H1 (cell line): ENCODE data around the gene SLC15A2. TPM values are rescaled to one million over a fixed set of nuclear protein-coding genes. Genes with fewer than 3 reads are reported as not detected.

ENCODE experiments used
- CTCF ChIA-PET: fragments of 300-600 bp; sonication (Branson Sonifier 250); formaldehyde crosslinking; loops from one replicate; lab custom pipeline; 2021; ENCODE audit not compliant: partially characterized antibody; lab: Charles Lee
- POLR2A ChIA-PET: fragments of 300-600 bp; sonication (Branson Sonifier 250); formaldehyde crosslinking; loops from one replicate; lab custom pipeline; 2021; ENCODE audit warnings: inconsistent platforms; ENCODE audit not compliant: partially characterized antibody; lab: Charles Lee
- DNase-seq, 2 experiments: peaks; one replicate each; pipeline versions ENCODE4 v3.0.0 to v3.0.0-alpha.2; 2010 to 2022; ENCODE audit warnings: low spot score in 2 of 2, low read depth in 1 of 2, mixed read lengths in 1 of 2
- FAIRE-seq: peaks from 2 replicates; lab custom pipeline; 2011; peaks lifted over from hg19 to GRCh38; lab: Jason Lieb, UNC
- H2AFZ ChIP-seq: 2 replicates; pipeline ENCODE4 v1.8.1; 2012; ENCODE audit warnings: low read length, inconsistent platforms
- H2AK5ac ChIP-seq: 2 replicates; pipeline ENCODE4 v1.6.1; 2013; ENCODE audit warnings: low read depth, low read length
- H2BK120ac ChIP-seq: replicated peaks from 2 replicates; pipeline ENCODE3; 2013; ENCODE audit warnings: low read depth, low read length, inconsistent platforms
- H2BK12ac ChIP-seq: 2 replicates; pipeline ENCODE4 v1.6.1; 2013; ENCODE audit warnings: low read depth, low read length
- H2BK15ac ChIP-seq: 2 replicates; pipeline ENCODE4 v1.6.1; 2013; ENCODE audit warnings: low read length
- H2BK20ac ChIP-seq: 2 replicates; pipeline ENCODE4 v1.6.1; 2013; ENCODE audit warnings: low read length
- H2BK5ac ChIP-seq: 2 replicates; pipeline ENCODE4 v1.6.1; 2013; ENCODE audit warnings: low read depth, low read length
- H3K14ac ChIP-seq: 2 replicates; pipeline ENCODE4 v1.6.1; 2013; ENCODE audit warnings: inconsistent platforms; ENCODE audit not compliant: insufficient read length
- H3K18ac ChIP-seq: 2 replicates; pipeline ENCODE4 v1.6.1; 2013; ENCODE audit warnings: low read length; ENCODE audit errors: extremely low read depth
- H3K23ac ChIP-seq: 2 replicates; pipeline ENCODE4 v1.6.1; 2013; ENCODE audit warnings: inconsistent platforms; ENCODE audit not compliant: insufficient read length
- H3K23me2 ChIP-seq: 2 replicates; pipeline ENCODE4 v1.6.1; 2013; ENCODE audit warnings: low read depth, low read length
- H3K27ac ChIP-seq: 2 replicates; pipeline ENCODE4 v1.6.1; 2011; ENCODE audit warnings: low read depth, low read length, inconsistent platforms
- H3K27me3 ChIP-seq, 4 experiments: replicated peaks in 1 of 4; 1 replicate in 1 of 4; 2 replicates in 3 of 4; pipeline versions ENCODE4 v1.6.1 to v1.8.1; 2011 to 2013; ENCODE audit warnings: low read length in 3 of 4, mild to moderate bottlenecking in 3 of 4, inconsistent platforms in 2 of 4, mixed read lengths in 2 of 4, moderate library complexity in 1 of 4; ENCODE audit not compliant: control insufficient read depth in 3 of 4, insufficient read depth in 3 of 4; ENCODE audit errors: extremely low read depth in 1 of 4
- H3K36me3 ChIP-seq, 4 experiments: 2 replicates each; pipeline versions ENCODE4 v1.6.1 to v1.8.1; 2011 to 2013; ENCODE audit warnings: mild to moderate bottlenecking in 4 of 4, low read length in 3 of 4, moderate library complexity in 2 of 4, control low read depth in 1 of 4, inconsistent platforms in 1 of 4; ENCODE audit not compliant: insufficient read depth in 4 of 4, control insufficient read depth in 2 of 4
- H3K4ac ChIP-seq: replicated peaks from 2 replicates; pipeline ENCODE3; 2013; ENCODE audit warnings: low read length, low read depth, mixed read lengths, inconsistent platforms; ENCODE audit not compliant: insufficient read length
- H3K4me1 ChIP-seq, 4 experiments: replicated peaks in 1 of 4; 1 replicate in 1 of 4; 2 replicates in 3 of 4; pipeline versions ENCODE4 v1.6.1 to v1.8.1; 2011 to 2013; ENCODE audit warnings: low read length in 3 of 4, inconsistent platforms in 2 of 4, mixed read lengths in 1 of 4; ENCODE audit not compliant: insufficient read depth in 4 of 4, control insufficient read depth in 3 of 4
- H3K4me2 ChIP-seq, 2 experiments: 2 replicates each; pipeline versions ENCODE4 v1.6.1 to v1.8.1; 2011 to 2013; ENCODE audit warnings: low read depth in 2 of 2, low read length in 2 of 2, control low read depth in 1 of 2, inconsistent platforms in 1 of 2, mild to moderate bottlenecking in 1 of 2; ENCODE audit not compliant: insufficient read depth in 1 of 2
- H3K4me3 ChIP-seq, 4 experiments: fragments of 200-600, 300-600 bp in 1 of 4; sonication (generic), shearing (Covaris generic), sonication (Bioruptor Twin) in 1 of 4; 2 replicates each; pipeline versions ENCODE4 v1.5.1 to v1.8.1; 2011 to 2016; ENCODE audit warnings: low read length in 4 of 4, low read depth in 3 of 4, control low read depth in 2 of 4, inconsistent platforms in 2 of 4, mild to moderate bottlenecking in 2 of 4, mixed read lengths in 1 of 4, moderate library complexity in 1 of 4; ENCODE audit not compliant: insufficient read depth in 2 of 4; ENCODE audit errors: extremely low read depth in 1 of 4
- H3K56ac ChIP-seq: replicated peaks from 2 replicates; pipeline ENCODE3; 2013; ENCODE audit warnings: low read depth, mild to moderate bottlenecking, mixed read lengths, low read length, inconsistent platforms; ENCODE audit not compliant: insufficient read length
- H3K79me1 ChIP-seq: 2 replicates; pipeline ENCODE4 v1.6.1; 2013; ENCODE audit warnings: low read depth, low read length, control low read depth
- H3K79me2 ChIP-seq, 2 experiments: 2 replicates each; pipeline versions ENCODE4 v1.6.1 to v1.8.1; 2012 to 2013; ENCODE audit warnings: low read length in 2 of 2, mild to moderate bottlenecking in 2 of 2, inconsistent platforms in 1 of 2; ENCODE audit not compliant: insufficient read depth in 2 of 2, control insufficient read depth in 1 of 2
- H3K9ac ChIP-seq, 4 experiments: replicated peaks in 1 of 4; 1 replicate in 1 of 4; 2 replicates in 3 of 4; pipeline versions ENCODE4 v1.6.1 to v1.8.1; 2011 to 2013; ENCODE audit warnings: low read depth in 3 of 4, low read length in 3 of 4, control low read depth in 2 of 4, mild to moderate bottlenecking in 2 of 4, moderate library complexity in 2 of 4, inconsistent platforms in 1 of 4; ENCODE audit errors: extremely low read depth in 1 of 4
- H3K9me3 ChIP-seq, 2 experiments: 2 replicates each; pipeline versions ENCODE4 v1.6.1 to v1.8.1; 2012 to 2013; ENCODE audit warnings: mild to moderate bottlenecking in 2 of 2, moderate library complexity in 2 of 2, control low read depth in 1 of 2, inconsistent platforms in 1 of 2, low read depth in 1 of 2, low read length in 1 of 2, mixed read lengths in 1 of 2; ENCODE audit not compliant: insufficient read depth in 2 of 2
- H4K20me1 ChIP-seq, 2 experiments: replicated peaks in 1 of 2; 2 replicates each; pipeline versions ENCODE3 to v1.8.1; 2011 to 2013; ENCODE audit warnings: inconsistent platforms in 2 of 2, low read length in 2 of 2, mild to moderate bottlenecking in 1 of 2; ENCODE audit not compliant: insufficient read depth in 2 of 2, control insufficient read depth in 1 of 2
- H4K5ac ChIP-seq: 2 replicates; pipeline ENCODE4 v1.6.1; 2013; ENCODE audit warnings: low read length, low read depth, mixed read lengths, inconsistent platforms; ENCODE audit not compliant: insufficient read length
- H4K8ac ChIP-seq: 2 replicates; pipeline ENCODE4 v1.8.0; 2013; ENCODE audit warnings: mild to moderate bottlenecking, moderate library complexity, low read length, inconsistent platforms; ENCODE audit not compliant: insufficient read depth; ENCODE audit errors: extremely low read depth
- H4K91ac ChIP-seq: replicated peaks from 2 replicates; pipeline ENCODE3; 2013; ENCODE audit warnings: low read length, mixed read lengths, inconsistent platforms; ENCODE audit not compliant: insufficient read length
- CHD2 ChIP-seq: IDR thresholded peaks from 2 replicates; pipeline ENCODE4 v1.6.1; 2012; ENCODE audit warnings: low read length, improper control_type of control experiment
- CREB1 ChIP-seq: IDR thresholded peaks from 2 replicates; pipeline ENCODE4 v1.6.1; 2012; ENCODE audit warnings: inconsistent platforms
- MAFK ChIP-seq: IDR thresholded peaks from 2 replicates; pipeline ENCODE4 v1.6.1; 2012; ENCODE audit warnings: low read depth, mild to moderate bottlenecking, improper control_type of control experiment, low read length
- RBBP5 ChIP-seq: IDR thresholded peaks from 2 replicates; pipeline ENCODE4 v1.7.1; 2012; ENCODE audit warnings: low read depth, mild to moderate bottlenecking, inconsistent platforms, low read length, moderate library complexity, borderline replicate concordance
- RXRA ChIP-seq: IDR thresholded peaks from 2 replicates; pipeline ENCODE4 v1.6.1; 2011; ENCODE audit warnings: low read depth, mild to moderate bottlenecking, low read length, moderate library complexity; ENCODE audit not compliant: insufficient read depth
- SIRT6 ChIP-seq: IDR thresholded peaks from one replicate; pipeline ENCODE4 v1.7.1; 2012; ENCODE audit warnings: low read length, inconsistent platforms
- SRF ChIP-seq: IDR thresholded peaks from 2 replicates; pipeline ENCODE4 v1.6.1; 2011; ENCODE audit warnings: mild to moderate bottlenecking, low read depth, low read length, moderate library complexity
- WGBS, 2 experiments: shearing (Covaris generic) in 1 of 2; methylation state at CpG; one replicate each; pipeline versions ENCODE4 v1.1.6 to v1.1.7; 2013 to 2015; ENCODE audit warnings: low lambda C conversion rate in 2 of 2, mixed read lengths in 2 of 2, inconsistent platforms in 1 of 2, low coverage in 1 of 2, missing lambda C conversion rate in 1 of 2; ENCODE audit not compliant: insufficient replicate concordance in 2 of 2, insufficient coverage in 1 of 2, insufficient read length in 1 of 2; ENCODE audit errors: extremely low coverage in 1 of 2, missing lambda C conversion rate in 1 of 2; 5-methylcytosine and 5-hydroxymethylcytosine counted together
- polyA plus RNA-seq, 7 experiments: library from polyadenylated mRNA; depleted of rRNA in 3 of 7; stranded (reverse) in 5 of 7; unstranded in 2 of 7; fragments of >200 nt in 5 of 7; fragments of 200-250 nt in 2 of 7; gene quantifications; 1 replicate in 5 of 7; 2 replicates in 1 of 7; 4 replicates in 1 of 7; pipeline versions ENCODE4 v1.2.1 to v1.2.3, GENCODE V29; 2011 to 2013; ENCODE audit warnings: missing spikeins in 2 of 7, mixed read lengths in 2 of 7
- total RNA-seq: library from RNA; stranded (reverse); fragmentation: NEBNext Ultra II Directional; extraction: Animal tissue kit (Norgen Biotek cat#: 25700); gene quantifications from 2 replicates; pipeline ENCODE4 v1.2.1, GENCODE V29; 2021

The SLC15A2 gene
- total and polyA plus RNA-seq, 2 of the 8 experiments (the other 6 are each of a cell fraction or from before 2014, with no cell fraction given) = 2.0 to 3.6 TPM

DNA sequence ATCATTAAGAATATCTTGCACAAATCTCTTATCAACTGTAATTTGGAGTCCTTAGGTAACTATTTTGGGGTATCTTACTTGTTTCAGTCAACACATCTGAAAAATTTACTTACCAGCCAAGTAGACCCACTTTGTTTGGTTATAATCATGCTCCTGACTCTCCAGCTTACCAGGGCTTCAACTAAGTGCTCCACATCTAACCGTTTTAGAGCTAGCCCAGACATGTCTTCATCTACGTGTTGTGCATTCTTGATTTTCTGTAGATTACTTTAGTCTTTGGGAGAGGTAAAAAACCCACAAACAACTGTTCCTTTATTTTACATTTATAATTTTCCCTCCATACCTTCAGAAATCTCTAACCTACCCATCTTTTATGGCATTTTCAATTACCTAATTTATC is 41.9 kb upstream of the SLC15A2 start:
- Histone ChIP-seq H4K8ac (no peak overlapping the region), H3K23me2 (no peaks in the 10 kb centered on the region), H3K23ac (no peak overlapping the region), H4K20me1 (no peaks in the 10 kb centered on the region), H2BK12ac (no peak overlapping the region), H2BK20ac (no peak overlapping the region), H3K79me1 (no peaks in the 10 kb centered on the region), H3K4ac (no peak overlapping the region), H3K9ac (no peak overlapping the region), H3K4me3 (no peak overlapping the region), H4K5ac (no peak overlapping the region), H3K4me1 (no peaks in the 10 kb centered on the region), H3K27me3 (no peaks in the 10 kb centered on the region), H2BK120ac (no peak overlapping the region), H3K18ac (no peak overlapping the region), H3K27ac (no peak overlapping the region), H4K91ac (no peak overlapping the region), H3K14ac (no peak overlapping the region), H2BK15ac (no peak overlapping the region), H2AK5ac (no peak overlapping the region), H2AFZ (no peak overlapping the region), H2BK5ac (no peak overlapping the region), H3K79me2 (no peaks in the 10 kb centered on the region), H3K9me3 (no peaks in the 10 kb centered on the region), H3K56ac (no peak overlapping the region), H3K36me3 (no peaks in the 10 kb centered on the region), H3K4me2 (no peak overlapping the region)
- FAIRE-seq = no peak
- CTCF ChIA-PET = interaction anchor here (1.0 kb wide), 1 partner anchor 10 kb away, joined by 3 read pairs; no protein-coding TSS in a partner anchor
- DNase-seq = no peak
- POLR2A ChIA-PET = no interaction called here
- 92% methylated on average over 2 of the region's 2 CpGs; no CpG with 5 or more reads in 1 of the 2 experiments for WGBS, 2 experiments
- TF ChIP-seq MAFK = no peak
- no peak for TF ChIP-seq SRF
- no peak for TF ChIP-seq CREB1
- no peak for TF ChIP-seq RBBP5
- TF ChIP-seq SIRT6 = no peak
- TF ChIP-seq RXRA = no peak
- TF ChIP-seq CHD2 = no peak
